Tibial artery (tissue), 4 donors: ENCODE results near the gene RIPOR2.
A peak's percentile ranks its signal among the peaks of the same experiment; 100 is the strongest.

Experiments
- DNase-seq, 2 donors: peaks; one replicate each; pipeline ENCODE4 v3.0.0-alpha.2; 2019
- H3K27ac ChIP-seq, 2 donors: fragments of 200-600 bp; sonication (generic) in 1 of 2; 1 replicate in 1 of 2; 2 replicates in 1 of 2; pipeline ENCODE4 v1.5.1; 2018 to 2019; ENCODE audit warnings: mild to moderate bottlenecking in 1 of 2
- H3K27me3 ChIP-seq, 2 donors: fragments of 200-600 bp; sonication (generic) in 1 of 2; one replicate each; pipeline versions ENCODE4 v1.5.1 to v1.6.0; 2016 to 2019
- H3K36me3 ChIP-seq, 3 donors: fragments of 200-600 bp; sonication (generic) in 2 of 3; one replicate each; pipeline ENCODE4 v1.5.1; 2016 to 2019; ENCODE audit warnings: mild to moderate bottlenecking in 2 of 3
- H3K4me1 ChIP-seq, 4 donors: fragments of 200-600 bp; sonication (generic) in 2 of 4; 1 replicate in 3 of 4; 2 replicates in 1 of 4; pipeline ENCODE4 v1.5.1; 2016 to 2019
- H3K4me3 ChIP-seq, 2 donors: fragments of 200-600 bp; sonication (generic) in 1 of 2; 1 replicate in 1 of 2; 2 replicates in 1 of 2; pipeline ENCODE4 v1.5.1; 2018 to 2019; ENCODE audit warnings: mild to moderate bottlenecking in 2 of 2
- H3K9me3 ChIP-seq, 3 donors: fragments of 200-600 bp; sonication (generic) in 1 of 3; one replicate each; pipeline ENCODE4 v1.5.1; 2016 to 2019
- CTCF ChIP-seq, 2 experiments: fragments of 200-600 bp in 1 of 2; fragments of 450-650 bp in 1 of 2; IDR thresholded peaks; one replicate each; pipeline ENCODE4 v1.5.1; 2017 to 2019; ENCODE audit warnings: antibody characterized with exemption in 2 of 2, mild to moderate bottlenecking in 1 of 2, moderate library complexity in 1 of 2
- intact Hi-C: fragments of 100-400 bp; cut with DNase I; formaldehyde crosslinking; loops from one replicate; pipeline ENCODE4 v1.15.0; 2023; ENCODE audit warnings: low total_unique reads

The RIPOR2 gene

GRCh38 chr6:24899997-24900325 lies 35.8 kb downstream of the RIPOR2 start:
- H3K36me3 ChIP-seq: no peaks in the 10 kb centered on the region
- peak overlapping the region in 1 of 2 donors; percentile 13 for H3K27ac ChIP-seq
- intact Hi-C loops: no loop called here
- DNase-seq: no peak
- peaks cover 0 to 4% (median 0%) of the 10 kb centered on the region in 3 donors for H3K9me3 ChIP-seq
- peaks cover 0 to 41% (median 11%) of the 10 kb centered on the region in 4 donors for H3K4me1 ChIP-seq
- TF ChIP-seq CTCF (IDR thresholded peaks at IDR 0.05): no peak
- H3K27me3 ChIP-seq: no peaks in the 10 kb centered on the region
- H3K4me3 ChIP-seq: no peak overlapping the region

- intact Hi-C loops: no loop called here
- no peaks in the 10 kb centered on the region for H3K27me3 ChIP-seq
- peak overlapping the region in 1 of 2 donors; percentile 13 for H3K27ac ChIP-seq
- H3K4me3 ChIP-seq: no peak overlapping the region
- H3K36me3 ChIP-seq: no peaks in the 10 kb centered on the region
- TF ChIP-seq CTCF (IDR thresholded peaks at IDR 0.05): no peak
- DNase-seq: no peak
- peaks cover 0 to 4% (median 0%) of the 10 kb centered on the region in 3 donors for H3K9me3 ChIP-seq
- H3K4me1 ChIP-seq: peaks cover 0 to 38% (median 11%) of the 10 kb centered on the region in 4 donors
Observed at GRCh38 chr6:24899136-24899996, 36.4 kb downstream of the RIPOR2 start.

- Histone ChIP-seq H3K27ac (no peak overlapping the region), H3K36me3 (no peaks in the 10 kb centered on the region), H3K27me3 (no peaks in the 10 kb centered on the region), H3K9me3 (peaks cover 0 to under 1% (median 0%) of the 10 kb centered on the region in 3 donors), H3K4me3 (no peak overlapping the region), H3K4me1 (peaks cover 0 to 38% (median 11%) of the 10 kb centered on the region in 4 donors)
- no peak for DNase-seq
- TF ChIP-seq CTCF (IDR thresholded peaks at IDR 0.05): no peak
- intact Hi-C loops: no loop called here
Observed at GRCh38 chr6:24898676-24899075, 37.1 kb downstream of the RIPOR2 start.

GRCh38 chr6:24897186-24897585 lies 38.6 kb downstream of the RIPOR2 start:
- H3K9me3 ChIP-seq: no peaks in the 10 kb centered on the region
- DNase-seq: no peak
- H3K27me3 ChIP-seq: no peaks in the 10 kb centered on the region
- H3K36me3 ChIP-seq: no peaks in the 10 kb centered on the region
- H3K27ac ChIP-seq: no peak overlapping the region
- no peak for TF ChIP-seq CTCF (IDR thresholded peaks at IDR 0.05)
- no peak overlapping the region for H3K4me3 ChIP-seq
- peaks cover 0 to 28% (median 10%) of the 10 kb centered on the region in 4 donors for H3K4me1 ChIP-seq
- intact Hi-C loops: no loop called here

GRCh38 chr6:24893342-24893850 lies 42.4 kb downstream of the RIPOR2 start:
- intact Hi-C loops: no loop called here
- no peak for DNase-seq

More at GRCh38 chr6:24893342-24893850, 42.4 kb downstream of the RIPOR2 start:
- H3K36me3 ChIP-seq: no peaks in the 10 kb centered on the region
- TF ChIP-seq CTCF (IDR thresholded peaks at IDR 0.05): no peak
- no peak overlapping the region for H3K4me3 ChIP-seq
- no peaks in the 10 kb centered on the region for H3K4me1 ChIP-seq
- no peak overlapping the region for H3K27ac ChIP-seq
- H3K27me3 ChIP-seq: no peaks in the 10 kb centered on the region
- no peaks in the 10 kb centered on the region for H3K9me3 ChIP-seq
